Upper lobe of right lung (tissue), 1 donor: Measurements from ENCODE around the gene DHRS12. TPM values are rescaled to one million over a fixed set of nuclear protein-coding genes. Genes with fewer than 3 reads are reported as not detected.

Experiments used
- ATAC-seq: fragments of 200-7000 bp; cut with Tn5 transposase; one replicate; pipeline ENCODE4 v1.9.1; 2020; ENCODE audit warnings: mild to moderate bottlenecking, moderate library complexity
- DNase-seq: peaks from one replicate; pipeline ENCODE4 v3.0.0-alpha.2; 2020
- H3K27ac ChIP-seq: fragments of 200-600 bp; one replicate; pipeline ENCODE4 v1.8.0; 2022
- H3K27me3 ChIP-seq: fragments of 200-600 bp; one replicate; pipeline ENCODE4 v1.8.0; 2022; ENCODE audit warnings: mild to moderate bottlenecking
- H3K36me3 ChIP-seq: fragments of 200-600 bp; one replicate; pipeline ENCODE4 v1.8.0; 2022
- H3K4me1 ChIP-seq: fragments of 200-600 bp; one replicate; pipeline ENCODE4 v1.8.0; 2022
- H3K4me3 ChIP-seq: fragments of 200-600 bp; one replicate; pipeline ENCODE4 v1.8.0; 2022; ENCODE audit warnings: mild to moderate bottlenecking
- H3K9me3 ChIP-seq: fragments of 200-600 bp; one replicate; pipeline ENCODE4 v1.8.0; 2022
- intact Hi-C: fragments of 100-400 bp; cut with DNase I; formaldehyde crosslinking; loops from one replicate; pipeline ENCODE4 v1.11.0; 2022
- total RNA-seq: library from RNA; stranded (reverse); fragmentation: NEBNext Ultra II Directional; extraction: Animal tissue kit (Norgen Biotek cat#: 25700); gene quantifications from one replicate; pipeline ENCODE4 v1.2.1, GENCODE V29; 2021
- TF ChIP-seq, protein P1 (sequence below): fragments of 200-600 bp; IDR thresholded peaks from one replicate; pipeline ENCODE4 v1.8.0; 2022; ENCODE audit warnings: antibody characterized with exemption
- donor health status: DM: no; HTN: yes; CAD: no; lungs with severe emphysema.

The DHRS12 gene
- total RNA-seq, 1 donor from 2014 or later = 14.9 TPM

DNA sequence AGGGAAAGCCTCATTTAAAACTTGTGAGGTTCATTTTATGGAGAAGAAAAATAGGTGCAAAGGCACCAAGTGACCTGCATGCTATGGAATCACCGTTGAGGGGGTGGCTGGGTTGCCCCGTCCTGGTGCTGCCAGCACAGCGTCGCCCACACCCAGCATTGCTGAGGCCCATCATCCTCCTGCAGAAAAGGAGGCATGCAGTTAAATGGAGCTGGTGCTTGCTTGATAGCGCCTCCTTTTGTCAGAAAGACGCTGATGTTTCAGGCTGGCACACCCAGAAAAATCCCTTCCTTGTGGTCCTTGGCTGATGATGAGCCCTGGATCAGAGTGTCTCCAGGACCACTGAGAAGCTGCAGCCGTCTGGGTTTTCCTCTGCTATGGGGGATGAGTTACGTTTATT is 36.9 kb downstream of the DHRS12 start:
- Histone ChIP-seq H3K9me3 (no peaks in the 10 kb centered on the region), H3K4me3 (no peak overlapping the region), H3K27ac (no peak overlapping the region), H3K4me1 (peaks cover 15% of the 10 kb centered on the region), H3K36me3 (peaks cover 4% of the 10 kb centered on the region), H3K27me3 (no peaks in the 10 kb centered on the region)
- TF ChIP-seq, protein P1, sequence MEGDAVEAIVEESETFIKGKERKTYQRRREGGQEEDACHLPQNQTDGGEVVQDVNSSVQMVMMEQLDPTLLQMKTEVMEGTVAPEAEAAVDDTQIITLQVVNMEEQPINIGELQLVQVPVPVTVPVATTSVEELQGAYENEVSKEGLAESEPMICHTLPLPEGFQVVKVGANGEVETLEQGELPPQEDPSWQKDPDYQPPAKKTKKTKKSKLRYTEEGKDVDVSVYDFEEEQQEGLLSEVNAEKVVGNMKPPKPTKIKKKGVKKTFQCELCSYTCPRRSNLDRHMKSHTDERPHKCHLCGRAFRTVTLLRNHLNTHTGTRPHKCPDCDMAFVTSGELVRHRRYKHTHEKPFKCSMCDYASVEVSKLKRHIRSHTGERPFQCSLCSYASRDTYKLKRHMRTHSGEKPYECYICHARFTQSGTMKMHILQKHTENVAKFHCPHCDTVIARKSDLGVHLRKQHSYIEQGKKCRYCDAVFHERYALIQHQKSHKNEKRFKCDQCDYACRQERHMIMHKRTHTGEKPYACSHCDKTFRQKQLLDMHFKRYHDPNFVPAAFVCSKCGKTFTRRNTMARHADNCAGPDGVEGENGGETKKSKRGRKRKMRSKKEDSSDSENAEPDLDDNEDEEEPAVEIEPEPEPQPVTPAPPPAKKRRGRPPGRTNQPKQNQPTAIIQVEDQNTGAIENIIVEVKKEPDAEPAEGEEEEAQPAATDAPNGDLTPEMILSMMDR = no peak
- intact Hi-C loops = no loop called here
- ATAC-seq (no peak), DNase-seq (no peak)

DNA sequence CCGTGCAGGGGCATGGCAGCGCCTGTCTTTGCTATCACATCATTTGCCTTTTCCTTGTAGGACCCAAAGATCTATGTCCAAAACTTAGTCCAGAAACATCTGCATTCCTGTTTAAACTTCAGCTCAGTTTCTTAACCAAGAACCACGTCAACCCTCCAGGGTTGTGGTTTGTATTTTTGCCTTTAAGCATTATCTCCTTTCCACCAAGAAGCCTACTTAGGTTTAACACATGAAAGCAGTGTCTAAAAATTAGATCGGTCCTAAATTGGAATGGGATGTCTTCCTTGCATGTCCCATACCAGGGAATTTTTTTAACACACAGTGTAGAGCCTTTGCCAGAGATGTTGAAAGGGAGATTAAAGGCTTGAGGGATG is 38.8 kb downstream of the DHRS12 start:
- Histone ChIP-seq H3K4me1 (peaks cover 15% of the 10 kb centered on the region), H3K4me3 (no peak overlapping the region), H3K27ac (peak overlapping the region; percentile 55), H3K36me3 (peaks cover 11% of the 10 kb centered on the region), H3K9me3 (no peaks in the 10 kb centered on the region), H3K27me3 (no peaks in the 10 kb centered on the region)
- TF ChIP-seq, protein P1 = no peak
- ATAC-seq (no peak), DNase-seq (no peak)
- intact Hi-C loops = no loop called here

GRCh38 chr13:51764184-51765141 is 39.5 kb downstream of the DHRS12 start:
- peaks cover 15% of the 10 kb centered on the region for H3K4me1 ChIP-seq
- H3K27ac ChIP-seq = peak overlapping the region; percentile 55
- no peak overlapping the region for H3K4me3 ChIP-seq
- H3K9me3 ChIP-seq = no peaks in the 10 kb centered on the region
- intact Hi-C loops = no loop called here
- TF ChIP-seq, protein P1 = no peak
- ATAC-seq = peak; percentile 79
- peaks cover 16% of the 10 kb centered on the region for H3K36me3 ChIP-seq
- H3K27me3 ChIP-seq = no peaks in the 10 kb centered on the region
- no peak for DNase-seq

DNA sequence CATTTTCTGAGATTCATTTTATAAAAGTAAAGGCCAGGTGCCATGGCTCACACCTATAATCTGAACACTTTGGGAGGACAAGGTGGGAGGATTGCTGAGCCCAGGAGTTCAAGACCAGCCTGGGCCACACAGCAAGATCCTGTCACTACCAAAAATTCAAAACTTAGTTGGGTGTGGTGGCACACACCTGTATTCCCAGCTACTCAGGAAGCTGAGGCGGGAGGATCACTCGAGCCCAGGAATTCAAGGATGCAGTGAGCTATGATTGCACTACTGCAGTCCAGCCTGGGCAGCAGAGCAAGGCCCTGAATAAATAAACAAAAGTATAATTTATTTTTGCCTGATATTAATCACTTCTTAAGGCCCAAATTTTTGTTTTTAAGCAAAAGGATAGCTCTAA is 40.5 kb downstream of the DHRS12 start:
- Histone ChIP-seq H3K27me3 (no peaks in the 10 kb centered on the region), H3K9me3 (no peaks in the 10 kb centered on the region), H3K27ac (no peak overlapping the region), H3K4me1 (peaks cover 15% of the 10 kb centered on the region), H3K36me3 (peaks cover 26% of the 10 kb centered on the region), H3K4me3 (no peak overlapping the region)
- no peak for DNase-seq
- no peak for ATAC-seq
- intact Hi-C loops = no loop called here
- TF ChIP-seq, protein P1 = no peak

DNA sequence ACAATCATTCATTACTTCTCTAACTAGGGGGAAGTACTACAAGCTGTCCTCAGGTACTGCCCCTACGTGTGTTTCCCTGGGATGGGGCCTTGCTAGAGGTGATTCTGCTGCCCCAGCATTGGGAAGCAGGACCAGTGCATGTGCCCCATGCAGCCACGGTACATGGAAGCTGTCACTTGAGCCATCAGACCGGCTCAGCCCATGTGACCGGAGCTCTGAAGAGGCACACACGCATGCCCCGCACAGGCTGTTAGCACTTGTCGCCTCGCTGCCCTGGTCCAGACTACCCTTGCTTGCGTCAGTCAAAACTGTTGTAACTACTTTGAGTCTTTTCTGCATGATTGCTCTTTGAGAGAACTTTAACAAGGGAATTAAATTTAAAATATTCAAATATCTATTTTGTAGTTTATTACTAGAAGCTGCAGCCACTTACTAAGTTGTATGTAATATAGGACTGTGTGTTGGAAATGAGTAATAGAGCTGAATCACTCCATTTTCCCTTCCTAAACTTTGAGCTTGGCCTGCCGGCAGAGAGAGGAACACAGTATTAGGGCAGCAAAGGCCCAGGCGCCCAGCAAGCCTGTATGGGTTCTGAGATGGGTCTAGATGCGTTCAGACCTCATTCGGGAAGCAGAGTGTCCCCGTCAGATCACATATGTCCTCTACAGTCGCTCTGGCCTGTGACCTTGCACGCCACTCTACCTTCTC is 42.2 kb downstream of the DHRS12 start:
- intact Hi-C loops = no loop called here
- Histone ChIP-seq H3K36me3 (peaks cover 42% of the 10 kb centered on the region), H3K27me3 (no peaks in the 10 kb centered on the region), H3K4me3 (no peak overlapping the region), H3K27ac (no peak overlapping the region), H3K4me1 (peaks cover 15% of the 10 kb centered on the region), H3K9me3 (no peaks in the 10 kb centered on the region)
- no peak for DNase-seq
- no peak for ATAC-seq
- TF ChIP-seq, protein P1 = no peak
